HCT116 (cell line): ENCODE data around the gene FAF2. TPM values are rescaled to one million over a fixed set of nuclear protein-coding genes. Genes with fewer than 3 reads are reported as not detected.

Experiments used
- ATAC-seq: fragments of 200-7000 bp; cut with Tn5 transposase; 2 replicates; pipeline ENCODE4 v1.9.1; 2020; ENCODE audit warnings: mild to moderate bottlenecking, moderate library complexity
- BruUV-seq: library from RNA; stranded (reverse); fragments of 400-500 nt; replicated peaks from 2 replicates; lab custom pipeline; 2021; lab: Mats Ljungman, UMichigan
- CTCF ChIA-PET: fragments of 300-600 bp; sonication (Branson Sonifier 250); formaldehyde crosslinking; loops from one replicate; lab custom pipeline; 2021; ENCODE audit warnings: antibody characterized with exemption; lab: Charles Lee
- POLR2A ChIA-PET: fragments of 300-600, 350-600 bp; sonication (Branson Sonifier 250); formaldehyde crosslinking; loops from one replicate; lab custom pipeline; 2021; ENCODE audit warnings: antibody characterized with exemption; lab: Charles Lee
- RAD21 ChIA-PET, 2 experiments: fragments of 300-600 bp; sonication (Branson Sonifier 250); formaldehyde crosslinking; loops; one replicate each; lab custom pipeline; 2023; ENCODE audit warnings: low total read pairs in 2 of 2; ENCODE audit not compliant: uncharacterized antibody in 2 of 2, unreplicated experiment in 2 of 2, low non-redundant PET in 1 of 2; lab: Charles Lee
- DNase-seq: peaks from one replicate; pipeline ENCODE4 v3.0.0-alpha.2; 2010; ENCODE audit warnings: low read depth, low spot score
- H2AFZ ChIP-seq: fragments of 200-600 bp; shearing (Covaris generic), sonication (generic); 2 replicates; pipeline ENCODE4 v1.6.1; 2017; ENCODE audit warnings: low read depth, mixed run types, mixed read lengths, antibody characterized with exemption, low read length; ENCODE audit not compliant: poor library complexity, severe bottlenecking
- H3K27ac ChIP-seq: 2 replicates; pipeline ENCODE4 v1.5.1; 2012; ENCODE audit warnings: low read depth, low read length
- H3K27me3 ChIP-seq: fragments of 200-600 bp; sonication (generic); 2 replicates; pipeline ENCODE4 v1.6.1; 2016; ENCODE audit warnings: mixed run types, low read length, mixed read lengths; ENCODE audit not compliant: insufficient read depth
- H3K36me3 ChIP-seq, 2 experiments: fragments of 200-500 bp in 1 of 2; fragments of 200-600 bp in 1 of 2; sonication (Bioruptor generic) in 1 of 2; sonication (generic) in 1 of 2; 2 replicates each; pipeline versions ENCODE4 v1.5.1 to v1.6.1; 2014 to 2016; ENCODE audit warnings: low read length in 2 of 2, inconsistent platforms in 1 of 2, mixed read lengths in 1 of 2, mixed run types in 1 of 2; ENCODE audit not compliant: insufficient read depth in 2 of 2, control insufficient read depth in 1 of 2
- H3K4me1 ChIP-seq, 2 experiments: fragments of 200-600 bp in 1 of 2; sonication (generic) in 1 of 2; 2 replicates each; pipeline versions ENCODE4 v1.5.1 to v1.6.1; 2012 to 2017; ENCODE audit warnings: low read length in 2 of 2, inconsistent platforms in 1 of 2, mild to moderate bottlenecking in 1 of 2, mixed read lengths in 1 of 2, mixed run types in 1 of 2, moderate library complexity in 1 of 2; ENCODE audit not compliant: insufficient read depth in 2 of 2, control insufficient read depth in 1 of 2
- H3K4me2 ChIP-seq: fragments of 200-600 bp; sonication (generic); 2 replicates; pipeline ENCODE4 v1.6.1; 2017; ENCODE audit warnings: mixed run types, low read length, mixed read lengths
- H3K4me3 ChIP-seq, 2 experiments: fragments of 200-600 bp in 1 of 2; sonication (generic) in 1 of 2; replicated peaks in 1 of 2; 2 replicates each; pipeline ENCODE4 v1.5.1; 2011 to 2016; ENCODE audit warnings: low read length in 2 of 2, control low read depth in 1 of 2, low read depth in 1 of 2, mild to moderate bottlenecking in 1 of 2, mixed read lengths in 1 of 2, mixed run types in 1 of 2
- H3K79me2 ChIP-seq: fragments of 200-600 bp; sonication (generic); 2 replicates; pipeline ENCODE4 v1.6.1; 2017; ENCODE audit warnings: mild to moderate bottlenecking, mixed run types, low read length, moderate library complexity, mixed read lengths; ENCODE audit not compliant: insufficient read depth
- H3K9ac ChIP-seq: fragments of 200-600 bp; sonication (generic); 2 replicates; pipeline ENCODE4 v1.6.1; 2016; ENCODE audit warnings: low read length, mixed read lengths
- H3K9me2 ChIP-seq: fragments of 200-600 bp; sonication (generic), shearing (Covaris generic); 2 replicates; pipeline ENCODE4 v1.6.1; 2017; ENCODE audit warnings: mixed run types, mild to moderate bottlenecking, moderate library complexity; ENCODE audit not compliant: insufficient read depth
- H3K9me3 ChIP-seq, 2 experiments: fragments of 200-500 bp in 1 of 2; fragments of 200-600 bp in 1 of 2; sonication (Bioruptor generic) in 1 of 2; sonication (generic) in 1 of 2; 2 replicates each; pipeline ENCODE4 v1.6.1; 2014 to 2017; ENCODE audit warnings: low read length in 2 of 2, mixed read lengths in 2 of 2, inconsistent platforms in 1 of 2, low read depth in 1 of 2, mild to moderate bottlenecking in 1 of 2, mixed run types in 1 of 2, moderate library complexity in 1 of 2; ENCODE audit not compliant: control insufficient read depth in 1 of 2, insufficient read depth in 1 of 2
- H4K20me1 ChIP-seq: fragments of 200-600 bp; sonication (generic), shearing (Covaris generic); 2 replicates; pipeline ENCODE4 v1.6.1; 2017; ENCODE audit warnings: mixed run types, mild to moderate bottlenecking, moderate library complexity; ENCODE audit not compliant: insufficient read depth
- CBX3 ChIP-seq: IDR thresholded peaks from 2 replicates; pipeline ENCODE4 v1.6.1; 2012; ENCODE audit warnings: low read depth
- EGR1 ChIP-seq: IDR thresholded peaks from 2 replicates; pipeline ENCODE4 v1.6.1; 2012; ENCODE audit warnings: low read depth
- ELF1 ChIP-seq: IDR thresholded peaks from 2 replicates; pipeline ENCODE4 v1.6.1; 2012; ENCODE audit warnings: low read depth, borderline replicate concordance
- EZH2 ChIP-seq: fragments of 200-600 bp; sonication (generic); IDR thresholded peaks from 2 replicates; pipeline ENCODE4 v1.6.1; 2017; ENCODE audit warnings: antibody characterized with exemption, mixed run types
- FOSL1 ChIP-seq: IDR thresholded peaks from 2 replicates; pipeline ENCODE4 v1.6.1; 2012; ENCODE audit warnings: low read depth
- JUND ChIP-seq: IDR thresholded peaks from 2 replicates; pipeline ENCODE4 v1.6.1; 2012
- POLR2AphosphoS5 ChIP-seq: IDR thresholded peaks from 2 replicates; pipeline ENCODE4 v1.6.1; 2011; ENCODE audit warnings: mild to moderate bottlenecking, low read depth, low read length, moderate library complexity
- REST ChIP-seq: IDR thresholded peaks from 2 replicates; pipeline ENCODE4 v1.6.1; 2012; ENCODE audit warnings: low read depth
- SIN3A ChIP-seq: IDR thresholded peaks from 2 replicates; pipeline ENCODE4 v1.6.1; 2012; ENCODE audit warnings: low read depth
- YY1 ChIP-seq: IDR thresholded peaks from 2 replicates; pipeline ENCODE4 v1.6.1; 2011; ENCODE audit warnings: low read length, low read depth, moderate library complexity, mild to moderate bottlenecking; ENCODE audit not compliant: insufficient replicate concordance; ENCODE audit errors: extremely low read depth
- ZNF274 ChIP-seq: fragments of 200-500 bp; sonication (Bioruptor generic); IDR thresholded peaks from 2 replicates; pipeline ENCODE4 v1.6.1; 2014; ENCODE audit warnings: mild to moderate bottlenecking, low read depth, low read length, inconsistent platforms
- intact Hi-C: fragments of 100-400 bp; cut with micrococcal nuclease; formaldehyde crosslinking; loops from 2 replicates; pipeline ENCODE4 v1.10.0; 2022
- total RNA-seq: library from RNA; stranded (reverse); gene quantifications from one replicate; pipeline ENCODE4 v1.2.1, GENCODE V29; 2021; ENCODE audit not compliant: unreplicated experiment
- TF ChIP-seq, protein P1 (sequence below): IDR thresholded peaks from 2 replicates; pipeline ENCODE4 v1.6.1; 2012

The FAF2 gene
- total RNA-seq, 1 experiment from 2014 or later, result 51.9 TPM

- no peak for ATAC-seq
- H3K4me1 ChIP-seq, result no peaks in the 10 kb centered on the region; a peak in 1 of 4 replicates
- H4K20me1 ChIP-seq, result no peaks in the 10 kb centered on the region
- no peaks in the 10 kb centered on the region for H3K27me3 ChIP-seq
- no peaks in the 10 kb centered on the region for H3K9me3 ChIP-seq
- no peak overlapping the region for H3K4me3 ChIP-seq
- intact Hi-C loops, result no loop called here
- CTCF ChIA-PET, result no interaction called here
- H2AFZ ChIP-seq, result no peak overlapping the region
- H3K4me2 ChIP-seq, result no peak overlapping the region
- H3K36me3 ChIP-seq, result peaks cover 3 to 30% of the 10 kb centered on the region in 2 experiments; a peak in 2 of 4 replicates
- RAD21 ChIA-PET, result no interaction called here
- H3K9ac ChIP-seq, result no peak overlapping the region
- peaks cover 20% of the 10 kb centered on the region for H3K79me2 ChIP-seq
- POLR2A ChIA-PET, result interaction anchor here (0.6 kb wide), 2 partner anchors 13 to 17 kb away, joined by 3 read pairs; no protein-coding TSS in a partner anchor
- no peaks in the 10 kb centered on the region for H3K9me2 ChIP-seq
- BruUV-seq, result no TSS peak
- TF ChIP-seq POLR2AphosphoS5 (no peak), REST (no peak), ELF1 (no peak), CBX3 (no peak), YY1 (no peak), SIN3A (no peak), JUND (no peak), EGR1 (no peak), EZH2 (no peak), ZNF274 (no peak), FOSL1 (no peak)
- TF ChIP-seq, protein P1, sequence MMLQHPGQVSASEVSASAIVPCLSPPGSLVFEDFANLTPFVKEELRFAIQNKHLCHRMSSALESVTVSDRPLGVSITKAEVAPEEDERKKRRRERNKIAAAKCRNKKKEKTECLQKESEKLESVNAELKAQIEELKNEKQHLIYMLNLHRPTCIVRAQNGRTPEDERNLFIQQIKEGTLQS, result no peak
- TF ChIP-seq, all 23 proteins: peak for 0
- no peak for DNase-seq
- no peak overlapping the region for H3K27ac ChIP-seq
Observed at GRCh38 chr5:176529116-176529740, 81.0 kb downstream of the FAF2 start.
